GM12865 (cell line): ENCODE measurements around the gene DUSP16.

Experiments
- DNase-seq: peaks from one replicate; pipeline ENCODE4 v3.0.0; 2010; ENCODE audit warnings: low read depth
- H3K4me3 ChIP-seq: 2 replicates; pipeline ENCODE4 v1.5.1; 2011; ENCODE audit warnings: mild to moderate bottlenecking, low read depth, low read length, control low read depth
- CTCF ChIP-seq: IDR thresholded peaks from 2 replicates; pipeline ENCODE4 v1.5.1; 2011; ENCODE audit warnings: low read length, control low read depth, low read depth, inconsistent platforms; ENCODE audit not compliant: insufficient read depth; ENCODE audit errors: missing control alignments

Gene DUSP16

DNA sequence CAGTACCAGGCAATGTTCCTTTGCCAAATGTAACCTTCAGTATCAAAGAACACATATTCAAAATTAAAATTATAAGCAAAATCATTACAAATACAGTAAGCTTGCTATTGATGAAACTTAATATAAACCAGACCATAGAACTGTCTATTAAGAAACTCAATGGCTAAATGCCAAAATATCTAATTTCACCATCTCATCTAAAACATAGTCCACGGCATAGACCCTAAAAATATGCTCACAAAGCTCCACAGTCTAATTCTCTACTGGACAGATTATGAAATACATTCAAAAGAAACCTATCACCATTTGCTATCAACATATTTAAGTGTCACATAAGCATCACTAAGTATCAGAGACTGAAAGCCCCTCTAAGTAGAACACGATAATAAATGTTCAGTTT is 25.2 kb downstream of the DUSP16 start:
- no peak for TF ChIP-seq CTCF

GRCh38 chr12:12534975-12535374 is 27.7 kb downstream of the DUSP16 start:
- no peak overlapping the region for H3K4me3 ChIP-seq
- no peak for DNase-seq
- no peak for TF ChIP-seq CTCF

More for the DNA sequence above, 25.2 kb downstream of the DUSP16 start:
- H3K4me3 ChIP-seq, result no peak overlapping the region
- DNase-seq, result no peak

DNA sequence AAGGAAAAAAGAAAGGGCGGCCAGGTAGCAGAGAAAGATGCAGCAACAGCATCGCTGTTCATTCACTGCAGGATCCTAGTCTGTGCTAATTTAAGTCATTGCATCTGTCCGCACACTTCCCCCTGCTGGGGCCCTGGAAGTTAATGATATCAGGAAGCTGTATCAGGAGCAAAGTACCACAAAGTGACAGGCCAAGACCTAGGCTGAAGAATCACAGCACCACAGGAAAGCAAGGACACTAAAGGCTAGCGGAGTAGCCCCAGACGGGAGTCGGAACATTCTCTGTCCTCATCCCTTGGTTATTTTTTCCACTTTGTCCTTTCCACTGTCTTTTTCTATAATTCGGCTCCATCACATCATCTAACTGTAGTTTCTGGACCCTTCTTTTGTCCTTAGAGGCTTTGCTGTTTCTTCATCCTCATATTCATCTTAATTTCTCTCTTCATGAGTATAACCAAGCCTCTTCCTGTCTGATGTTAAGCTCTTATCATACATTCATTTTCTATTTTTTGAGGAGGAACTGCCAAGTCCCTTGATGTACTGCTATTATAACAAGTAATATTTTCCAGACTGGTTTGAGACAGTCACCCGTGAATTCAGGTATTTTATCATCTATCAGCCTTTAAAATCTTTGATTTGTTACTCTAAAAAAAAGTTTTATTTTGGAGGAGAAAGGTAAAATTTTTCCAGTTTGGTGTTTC is 28.3 kb downstream of the DUSP16 start:
- no peak overlapping the region for H3K4me3 ChIP-seq
- DNase-seq, result no peak
- no peak for TF ChIP-seq CTCF

DNA sequence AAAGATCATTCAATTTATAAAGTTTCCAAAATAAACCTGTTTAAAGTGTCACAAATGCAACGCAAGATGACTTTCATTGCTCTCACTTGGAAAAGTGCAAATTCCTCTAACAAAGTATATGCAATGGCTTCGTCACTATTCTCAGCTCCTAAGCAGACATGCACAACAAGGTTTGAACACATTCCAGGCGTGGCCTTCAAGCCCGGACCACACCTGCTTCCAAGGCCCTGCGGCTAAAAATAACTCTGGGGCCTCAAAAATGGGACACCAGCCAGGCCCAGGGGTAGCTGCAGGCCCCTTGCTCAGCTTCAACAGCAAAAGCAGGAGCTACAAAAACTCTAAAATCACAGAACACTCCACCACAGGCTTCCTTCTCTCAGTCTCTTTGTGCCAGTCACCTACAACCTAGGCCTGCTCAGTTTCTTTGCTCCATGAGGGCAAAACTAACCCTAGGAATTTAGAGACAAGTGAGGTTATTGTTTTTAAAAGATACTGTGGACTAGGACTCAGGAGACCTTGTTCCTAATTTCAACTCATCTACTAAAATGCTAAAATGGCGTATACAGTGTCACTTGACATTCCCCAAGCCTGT is 29.3 kb downstream of the DUSP16 start:
- TF ChIP-seq CTCF, result no peak
- no peak overlapping the region for H3K4me3 ChIP-seq
- no peak for DNase-seq

GRCh38 chr12:12531194-12531593 is 31.5 kb downstream of the DUSP16 start:
- DNase-seq, result no peak

GRCh38 chr12:12529783-12530421 is 32.8 kb downstream of the DUSP16 start:
- H3K4me3 ChIP-seq, result no peak overlapping the region
- no peak for DNase-seq
- no peak for TF ChIP-seq CTCF

More at GRCh38 chr12:12531194-12531593, 31.5 kb downstream of the DUSP16 start:
- no peak overlapping the region for H3K4me3 ChIP-seq
- TF ChIP-seq CTCF, result no peak
